CD14-positive monocyte (primary cell): ENCODE results near the gene PRR23E. TPM values are rescaled to one million over a fixed set of nuclear protein-coding genes. Genes with fewer than 3 reads are reported as not detected.

Experiments
- DNase-seq, 3 donors: peaks; one replicate each; pipeline ENCODE4 v3.0.0-alpha.2; 2011 to 2022
- H2AFZ ChIP-seq: 2 replicates; pipeline ENCODE4 v1.6.0; 2012; ENCODE audit warnings: mild to moderate bottlenecking, low read depth, low read length, inconsistent platforms; ENCODE audit not compliant: insufficient read depth, poor library complexity, severe bottlenecking
- H3K27ac ChIP-seq, 2 donors: 1 replicate in 1 of 2; 2 replicates in 1 of 2; pipeline ENCODE4 v1.5.1; 2012 to 2013; ENCODE audit warnings: low read length in 2 of 2, control low read depth in 1 of 2, inconsistent platforms in 1 of 2, low read depth in 1 of 2, mild to moderate bottlenecking in 1 of 2
- H3K27me3 ChIP-seq, 2 donors: one replicate each; pipeline versions ENCODE4 v1.6.0 to v1.6.1; 2011 to 2013; ENCODE audit warnings: low read length in 2 of 2; ENCODE audit not compliant: control insufficient read depth in 2 of 2, insufficient read depth in 2 of 2
- H3K36me3 ChIP-seq, 2 donors: replicated peaks in 1 of 2; 1 replicate in 1 of 2; 2 replicates in 1 of 2; pipeline versions ENCODE4 v1.5.1 to v1.6.1; 2012 to 2013; ENCODE audit warnings: low read length in 2 of 2, control low read depth in 1 of 2, inconsistent platforms in 1 of 2, mild to moderate bottlenecking in 1 of 2; ENCODE audit not compliant: insufficient read depth in 2 of 2, control insufficient read depth in 1 of 2
- H3K4me1 ChIP-seq, 2 donors: 1 replicate in 1 of 2; 2 replicates in 1 of 2; pipeline versions ENCODE4 v1.5.1 to v1.6.1; 2012 to 2013; ENCODE audit warnings: low read length in 2 of 2, control low read depth in 1 of 2, inconsistent platforms in 1 of 2, mild to moderate bottlenecking in 1 of 2, moderate library complexity in 1 of 2; ENCODE audit not compliant: insufficient read depth in 2 of 2, control insufficient read depth in 1 of 2
- H3K4me2 ChIP-seq: replicated peaks from 2 replicates; pipeline ENCODE3; 2012; ENCODE audit warnings: low read length, moderate library complexity, mild to moderate bottlenecking; ENCODE audit not compliant: poor library complexity, severe bottlenecking; ENCODE audit errors: extremely low read depth
- H3K4me3 ChIP-seq, 3 experiments: fragments of 200-600 bp in 1 of 3; sonication (generic) in 1 of 3; replicated peaks in 1 of 3; 1 replicate in 2 of 3; 2 replicates in 1 of 3; pipeline ENCODE4 v1.5.1; 2011 to 2013; ENCODE audit warnings: low read length in 3 of 3, mild to moderate bottlenecking in 3 of 3, control low read depth in 2 of 3, low read depth in 2 of 3, inconsistent platforms in 1 of 3, moderate library complexity in 1 of 3
- H3K79me2 ChIP-seq: 2 replicates; pipeline ENCODE4 v1.6.0; 2012; ENCODE audit warnings: mild to moderate bottlenecking, control low read depth, inconsistent platforms, low read length, moderate library complexity; ENCODE audit not compliant: insufficient read depth
- H3K9ac ChIP-seq: 2 replicates; pipeline ENCODE4 v1.6.0; 2017; ENCODE audit warnings: low read length, mild to moderate bottlenecking; ENCODE audit not compliant: insufficient read depth, poor library complexity, severe bottlenecking
- H3K9me3 ChIP-seq, 2 donors: replicated peaks in 1 of 2; 1 replicate in 1 of 2; 2 replicates in 1 of 2; pipeline versions ENCODE4 v1.5.1 to v1.6.1; 2012 to 2013; ENCODE audit warnings: low read length in 2 of 2, control low read depth in 1 of 2; ENCODE audit not compliant: control insufficient read depth in 1 of 2, insufficient read depth in 1 of 2
- H4K20me1 ChIP-seq: 2 replicates; pipeline ENCODE4 v1.6.0; 2012; ENCODE audit warnings: mild to moderate bottlenecking, low read length, control low read depth, moderate library complexity; ENCODE audit not compliant: insufficient read depth
- H3K27ac Mint-ChIP-seq, 7 donors: one replicate each; pipeline ENCODE4 v1.8.0; 2020; ENCODE audit warnings: mild to moderate bottlenecking in 7 of 7, mixed read lengths in 7 of 7, moderate library complexity in 6 of 7, inconsistent platforms in 2 of 7
- H3K27me3 Mint-ChIP-seq, 3 donors: one replicate each; pipeline ENCODE4 v1.8.0; 2021 to 2022; ENCODE audit warnings: low read depth in 3 of 3, mild to moderate bottlenecking in 3 of 3, mixed read lengths in 3 of 3, moderate library complexity in 3 of 3, inconsistent platforms in 1 of 3
- H3K36me3 Mint-ChIP-seq, 2 donors: one replicate each; pipeline ENCODE4 v1.8.0; 2020; ENCODE audit warnings: mixed read lengths in 2 of 2, inconsistent platforms in 1 of 2, mild to moderate bottlenecking in 1 of 2
- H3K4me1 Mint-ChIP-seq: one replicate; pipeline ENCODE4 v1.8.0; 2020; ENCODE audit warnings: mild to moderate bottlenecking, mixed read lengths
- H3K4me3 Mint-ChIP-seq, 2 donors: one replicate each; pipeline ENCODE4 v1.8.0; 2020; ENCODE audit warnings: mild to moderate bottlenecking in 2 of 2, mixed read lengths in 2 of 2, moderate library complexity in 1 of 2
- H3K9me3 Mint-ChIP-seq, 7 donors: one replicate each; pipeline ENCODE4 v1.8.0; 2020 to 2022; ENCODE audit warnings: mixed read lengths in 7 of 7, mild to moderate bottlenecking in 6 of 7, moderate library complexity in 6 of 7, inconsistent platforms in 2 of 7
- WGBS: methylation state at CpG from one replicate; pipeline ENCODE4 v1.1.5; 2013; ENCODE audit warnings: missing lambda C conversion rate; ENCODE audit not compliant: insufficient coverage; 5-methylcytosine and 5-hydroxymethylcytosine counted together
- intact Hi-C, 2 donors: fragments of 100-400 bp; cut with micrococcal nuclease; formaldehyde crosslinking; loops; one replicate each; pipeline versions ENCODE4 v1.15.0 to v1.15.1; 2023
- polyA plus RNA-seq, 3 donors: library from polyadenylated mRNA; depleted of rRNA in 1 of 3; unstranded in 2 of 3; stranded (reverse) in 1 of 3; fragments of 300-500 nt in 2 of 3; fragments of >200 nt in 1 of 3; fragmentation: Illumina TruSeq in 2 of 3; gene quantifications; 1 replicate in 2 of 3; 2 replicates in 1 of 3; pipeline ENCODE4 v1.2.3, GENCODE V29; 2012 to 2021
- TF ChIP-seq, protein P1 (sequence below): fragments of 200-600 bp; IDR thresholded peaks from one replicate; pipeline ENCODE4 v1.8.0; 2022; ENCODE audit warnings: antibody characterized with exemption, mild to moderate bottlenecking

The PRR23E gene
- polyA plus RNA-seq, 3 donors: not detected

DNA sequence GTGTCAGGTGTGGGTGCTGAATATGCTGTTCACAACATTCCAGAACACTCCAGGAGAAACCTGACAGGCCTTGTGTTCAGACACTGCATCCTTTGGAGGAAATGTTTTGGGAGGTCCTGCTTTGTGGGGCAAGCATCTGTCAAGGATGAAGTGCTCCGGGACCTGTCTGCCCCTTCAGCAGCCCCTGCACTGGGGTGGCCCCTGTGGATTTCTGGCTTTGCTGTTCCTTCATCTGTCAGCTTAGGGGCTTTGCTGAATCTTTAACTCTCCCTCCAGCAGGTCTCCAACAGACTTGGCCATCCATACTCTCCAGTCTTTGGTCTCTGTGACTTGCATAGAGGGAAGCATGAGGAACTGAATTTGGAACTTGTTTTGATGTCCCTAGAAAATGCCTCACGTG lies 3.1 kb downstream of the PRR23E start:
- Histone ChIP-seq H3K9ac (no peak overlapping the region), H3K4me2 (no peak overlapping the region), H3K27me3 (peaks cover 0 to 5% of the 10 kb centered on the region in 2 donors), H3K9me3 (peaks cover 6 to 21% of the 10 kb centered on the region in 2 donors), H2AFZ (no peak overlapping the region), H3K27ac (no peak overlapping the region), H3K36me3 (no peaks in the 10 kb centered on the region), H3K4me1 (no peaks in the 10 kb centered on the region), H3K4me3 (no peak overlapping the region), H3K79me2 (no peaks in the 10 kb centered on the region), H4K20me1 (no peaks in the 10 kb centered on the region)
- H3K27ac Mint-ChIP-seq: no peak overlapping the region
- H3K36me3 Mint-ChIP-seq: no peaks in the 10 kb centered on the region
- 80% methylated on average over 1 of the region's 2 CpGs for WGBS
- TF ChIP-seq, protein P1, sequence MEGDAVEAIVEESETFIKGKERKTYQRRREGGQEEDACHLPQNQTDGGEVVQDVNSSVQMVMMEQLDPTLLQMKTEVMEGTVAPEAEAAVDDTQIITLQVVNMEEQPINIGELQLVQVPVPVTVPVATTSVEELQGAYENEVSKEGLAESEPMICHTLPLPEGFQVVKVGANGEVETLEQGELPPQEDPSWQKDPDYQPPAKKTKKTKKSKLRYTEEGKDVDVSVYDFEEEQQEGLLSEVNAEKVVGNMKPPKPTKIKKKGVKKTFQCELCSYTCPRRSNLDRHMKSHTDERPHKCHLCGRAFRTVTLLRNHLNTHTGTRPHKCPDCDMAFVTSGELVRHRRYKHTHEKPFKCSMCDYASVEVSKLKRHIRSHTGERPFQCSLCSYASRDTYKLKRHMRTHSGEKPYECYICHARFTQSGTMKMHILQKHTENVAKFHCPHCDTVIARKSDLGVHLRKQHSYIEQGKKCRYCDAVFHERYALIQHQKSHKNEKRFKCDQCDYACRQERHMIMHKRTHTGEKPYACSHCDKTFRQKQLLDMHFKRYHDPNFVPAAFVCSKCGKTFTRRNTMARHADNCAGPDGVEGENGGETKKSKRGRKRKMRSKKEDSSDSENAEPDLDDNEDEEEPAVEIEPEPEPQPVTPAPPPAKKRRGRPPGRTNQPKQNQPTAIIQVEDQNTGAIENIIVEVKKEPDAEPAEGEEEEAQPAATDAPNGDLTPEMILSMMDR: no peak
- H3K4me3 Mint-ChIP-seq: peak overlapping the region in 1 of 2 donors; percentile 20
- H3K9me3 Mint-ChIP-seq: peaks cover 8 to 26% (median 20%) of the 10 kb centered on the region in 7 donors
- no peak for DNase-seq
- intact Hi-C loops: no loop called here
- peaks cover 4 to 8% (median 6%) of the 10 kb centered on the region in 3 donors for H3K27me3 Mint-ChIP-seq
- peaks cover 3% of the 10 kb centered on the region for H3K4me1 Mint-ChIP-seq

DNA sequence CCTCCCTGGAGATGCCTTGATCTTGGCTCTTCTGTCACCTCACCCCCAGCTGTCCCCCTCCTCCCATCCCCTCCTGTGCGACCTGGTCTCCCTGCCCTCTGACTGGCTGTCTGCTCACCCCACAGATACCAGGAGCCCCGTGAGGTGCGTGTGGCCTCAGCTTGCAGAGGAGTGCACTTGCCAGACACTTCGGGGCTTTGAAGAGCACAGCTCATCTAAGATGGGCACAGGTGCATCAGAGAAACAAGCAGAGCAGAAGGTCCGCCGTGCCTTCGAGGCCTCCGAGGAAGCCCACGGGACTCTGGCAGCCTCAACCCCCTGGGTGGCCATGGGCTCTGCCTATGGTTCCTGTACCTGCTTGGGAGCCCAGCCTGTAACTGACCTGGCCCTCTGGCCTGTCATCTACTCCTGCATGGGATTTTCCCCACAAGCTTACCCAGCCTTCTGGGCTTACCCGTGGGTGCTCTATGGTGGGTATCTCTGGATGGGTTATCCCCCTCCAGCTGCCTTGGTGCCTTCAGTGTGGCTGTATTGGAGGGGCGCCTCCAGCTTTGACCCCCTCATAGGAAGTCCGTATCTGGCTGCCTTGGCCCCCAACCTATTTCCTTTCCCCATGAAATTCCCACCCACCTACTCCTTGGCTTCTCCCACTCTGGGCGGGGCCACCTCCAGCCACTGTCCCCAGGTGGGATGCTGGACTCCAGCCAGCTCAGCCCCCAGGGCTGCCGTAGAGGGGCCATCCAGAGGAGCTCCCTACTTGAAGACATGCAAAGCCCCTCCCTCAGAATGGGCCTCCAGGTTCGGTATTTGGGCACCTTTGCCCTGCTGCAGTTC lies 3.8 kb downstream of the PRR23E start:
- Mint-ChIP-seq H3K9me3 (peaks cover 8 to 22% (median 18%) of the 10 kb centered on the region in 7 donors), H3K36me3 (no peaks in the 10 kb centered on the region), H3K4me3 (no peak overlapping the region), H3K4me1 (peaks cover 3% of the 10 kb centered on the region), H3K27me3 (peaks cover 4 to 8% (median 6%) of the 10 kb centered on the region in 3 donors), H3K27ac (no peak overlapping the region)
- Histone ChIP-seq H4K20me1 (no peaks in the 10 kb centered on the region), H3K36me3 (no peaks in the 10 kb centered on the region), H3K27ac (no peak overlapping the region), H3K27me3 (peaks cover 0 to 5% of the 10 kb centered on the region in 2 donors), H3K4me2 (no peak overlapping the region), H3K79me2 (no peaks in the 10 kb centered on the region), H3K4me3 (no peak overlapping the region), H3K9me3 (peaks cover 6 to 19% of the 10 kb centered on the region in 2 donors), H3K4me1 (no peaks in the 10 kb centered on the region), H2AFZ (no peak overlapping the region), H3K9ac (no peak overlapping the region)
- WGBS: 85% methylated on average over 13 of the region's 15 CpGs
- TF ChIP-seq, protein P1: no peak
- DNase-seq: no peak
- intact Hi-C loops: no loop called here
